Activated CD8-positive, alpha-beta memory T cell treated with anti-CD3 and anti-CD28 coated beads for 4 hours (primary cell): Measurements from ENCODE around the gene MPPED1.

Source experiments
- DNase-seq, 2 donors: peaks; one replicate each; pipeline ENCODE4 v3.0.0-alpha.2; 2020; ENCODE audit warnings: low read depth in 2 of 2

MPPED1 gene, protein sequence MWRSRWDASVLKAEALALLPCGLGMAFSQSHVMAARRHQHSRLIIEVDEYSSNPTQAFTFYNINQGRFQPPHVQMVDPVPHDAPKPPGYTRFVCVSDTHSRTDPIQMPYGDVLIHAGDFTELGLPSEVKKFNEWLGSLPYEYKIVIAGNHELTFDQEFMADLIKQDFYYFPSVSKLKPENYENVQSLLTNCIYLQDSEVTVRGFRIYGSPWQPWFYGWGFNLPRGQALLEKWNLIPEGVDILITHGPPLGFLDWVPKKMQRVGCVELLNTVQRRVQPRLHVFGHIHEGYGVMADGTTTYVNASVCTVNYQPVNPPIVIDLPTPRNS

GRCh38 chr22:43411869-43412807 is at the start of gene MPPED1:
TSS of gene MPPED1 (plus strand) at chr22:43412014. CDS start at chr22:43424986, 12,972 bp downstream.
- no peak for DNase-seq

- DNase-seq, result no peak
These were observed 48.3 kb upstream of the MPPED1 start for GRCh38 chr22:43363315-43364168.

DNA sequence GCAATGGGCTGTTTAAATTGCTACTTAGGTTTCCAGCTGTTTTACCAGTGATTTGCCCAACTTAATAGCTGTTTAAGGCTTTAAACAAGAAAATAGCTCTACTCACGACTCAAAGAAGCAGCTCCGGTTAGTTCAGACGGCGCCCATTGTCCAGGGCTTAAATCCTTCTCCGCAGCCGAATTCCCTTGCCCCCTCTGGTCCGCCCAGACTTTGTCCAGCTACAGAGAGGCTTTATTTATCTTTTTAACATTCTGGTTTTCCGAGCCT is 47.7 kb upstream of the MPPED1 start:
- DNase-seq, result no peak

- no peak for DNase-seq
These were observed 45.9 kb upstream of the MPPED1 start for GRCh38 chr22:43365715-43366440.

DNA sequence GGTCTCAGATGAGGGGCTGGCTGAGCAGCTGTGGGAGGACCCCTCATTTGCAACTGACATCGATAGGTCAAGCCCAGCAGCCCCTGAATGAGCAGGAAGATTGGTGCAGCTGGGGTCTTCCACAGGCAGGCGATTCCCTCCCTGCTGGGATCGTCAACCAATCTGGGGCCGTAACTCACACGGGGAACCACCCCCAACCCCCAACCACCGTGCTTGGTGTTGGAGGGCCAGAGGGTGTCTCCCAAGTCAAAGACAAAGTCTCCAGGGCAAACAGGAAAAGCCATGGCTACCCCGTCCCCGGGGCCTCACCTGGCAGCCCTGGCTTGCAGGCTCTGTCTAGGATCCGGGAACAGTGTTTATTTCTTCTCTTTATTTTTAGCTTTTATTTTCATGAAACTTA is 41.8 kb upstream of the MPPED1 start:
- no peak for DNase-seq

- DNase-seq, result no peak
These were observed 35.8 kb upstream of the MPPED1 start for GRCh38 chr22:43375951-43376455.

DNA sequence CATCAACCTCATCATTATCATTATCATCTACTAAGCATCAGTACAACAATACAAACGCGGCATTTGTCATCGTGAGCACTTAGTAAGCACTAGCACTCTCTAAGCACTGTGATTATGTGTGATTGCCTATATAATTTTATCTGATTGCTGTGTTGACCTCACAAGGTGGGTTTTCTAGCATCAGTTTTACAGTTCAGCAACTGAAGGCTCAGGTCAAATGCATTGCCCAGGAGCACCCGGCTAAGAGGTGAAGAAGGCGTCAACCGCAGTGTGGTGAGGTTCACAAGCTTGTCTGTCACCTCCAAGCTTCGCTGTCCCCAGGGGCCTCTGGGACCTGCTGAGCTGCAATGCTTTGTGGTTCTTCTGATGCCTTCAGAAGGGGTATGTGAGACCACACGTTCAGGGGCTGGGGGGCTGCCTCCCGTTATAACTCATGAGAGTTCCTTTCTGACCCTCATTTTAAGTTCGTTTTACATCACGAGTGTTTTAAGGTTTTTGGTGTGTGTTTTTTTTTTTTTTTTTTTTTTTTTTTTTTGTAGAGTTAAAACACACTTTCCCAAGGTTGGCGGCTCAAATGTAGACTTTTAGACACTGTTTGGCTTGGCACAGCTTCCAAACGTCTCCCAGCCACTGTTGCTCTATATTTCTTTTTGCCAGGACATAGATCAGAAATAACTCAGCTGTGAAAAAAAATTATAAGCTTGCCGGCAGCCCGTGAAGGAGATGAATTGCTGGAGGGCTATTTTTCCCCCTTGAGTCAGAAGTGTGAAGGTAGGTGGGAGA is 34.9 kb upstream of the MPPED1 start:
- peak; percentile 14 to 27 for DNase-seq

DNA sequence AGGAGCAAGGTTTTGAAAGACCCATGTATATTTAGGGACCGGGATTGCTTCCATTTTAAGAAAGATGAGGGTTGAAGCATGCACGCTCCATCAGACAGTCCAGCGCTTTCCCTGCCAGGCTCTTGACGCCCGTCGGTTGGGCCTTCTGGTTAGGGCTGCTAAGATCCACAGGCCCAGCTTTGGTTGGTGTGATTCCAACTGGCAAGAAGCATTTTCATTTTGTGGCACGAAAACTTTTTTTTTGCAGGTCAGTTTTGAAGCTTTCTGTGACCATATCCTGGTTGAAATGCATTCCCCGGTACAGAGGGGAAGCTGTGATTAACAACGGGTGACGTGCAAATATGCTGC is 34.3 kb upstream of the MPPED1 start:
- DNase-seq, result no peak

DNA sequence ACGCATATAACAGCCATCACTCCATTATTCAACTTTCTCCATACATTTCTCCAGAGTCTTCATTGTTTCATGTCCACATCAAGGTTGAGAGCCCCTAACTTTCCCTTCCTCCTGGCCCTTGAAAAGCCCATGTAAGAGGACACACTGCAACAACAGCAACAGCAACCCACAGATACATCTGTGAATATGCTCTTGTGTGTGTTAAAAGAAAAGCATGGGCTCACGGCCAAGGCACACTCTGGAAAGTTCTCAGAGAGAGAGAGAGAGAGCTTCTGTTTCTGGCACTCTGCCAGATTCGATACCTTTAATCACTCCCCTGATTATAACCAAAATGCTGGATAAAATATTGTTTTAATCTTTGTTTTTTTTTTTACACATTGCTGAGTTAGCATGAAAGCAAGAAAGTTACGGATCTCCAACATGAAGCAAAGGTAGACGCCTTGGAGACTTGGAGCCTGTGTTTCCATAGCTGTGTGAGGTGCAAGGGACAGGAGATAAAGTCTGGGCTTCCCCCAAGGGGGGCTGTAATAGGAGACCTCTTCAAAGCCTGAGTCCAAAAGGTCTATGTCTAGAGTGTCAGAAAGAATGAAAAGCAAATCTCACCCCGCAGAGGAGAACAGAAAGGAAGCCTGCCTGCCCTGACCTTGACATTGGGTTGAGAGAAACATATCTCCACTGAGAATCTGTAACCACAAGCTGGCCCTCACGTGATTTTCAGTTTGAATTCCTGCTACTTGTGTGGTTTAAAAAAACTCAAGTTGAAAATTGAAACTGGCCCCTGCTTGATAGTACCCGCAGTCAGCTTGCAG is 33.7 kb upstream of the MPPED1 start:
- DNase-seq, result no peak

GRCh38 chr22:43381693-43382092 is 30.1 kb upstream of the MPPED1 start:
- DNase-seq, result no peak

- DNase-seq, result no peak
These were observed 27.0 kb upstream of the MPPED1 start for GRCh38 chr22:43384863-43385262.

DNA sequence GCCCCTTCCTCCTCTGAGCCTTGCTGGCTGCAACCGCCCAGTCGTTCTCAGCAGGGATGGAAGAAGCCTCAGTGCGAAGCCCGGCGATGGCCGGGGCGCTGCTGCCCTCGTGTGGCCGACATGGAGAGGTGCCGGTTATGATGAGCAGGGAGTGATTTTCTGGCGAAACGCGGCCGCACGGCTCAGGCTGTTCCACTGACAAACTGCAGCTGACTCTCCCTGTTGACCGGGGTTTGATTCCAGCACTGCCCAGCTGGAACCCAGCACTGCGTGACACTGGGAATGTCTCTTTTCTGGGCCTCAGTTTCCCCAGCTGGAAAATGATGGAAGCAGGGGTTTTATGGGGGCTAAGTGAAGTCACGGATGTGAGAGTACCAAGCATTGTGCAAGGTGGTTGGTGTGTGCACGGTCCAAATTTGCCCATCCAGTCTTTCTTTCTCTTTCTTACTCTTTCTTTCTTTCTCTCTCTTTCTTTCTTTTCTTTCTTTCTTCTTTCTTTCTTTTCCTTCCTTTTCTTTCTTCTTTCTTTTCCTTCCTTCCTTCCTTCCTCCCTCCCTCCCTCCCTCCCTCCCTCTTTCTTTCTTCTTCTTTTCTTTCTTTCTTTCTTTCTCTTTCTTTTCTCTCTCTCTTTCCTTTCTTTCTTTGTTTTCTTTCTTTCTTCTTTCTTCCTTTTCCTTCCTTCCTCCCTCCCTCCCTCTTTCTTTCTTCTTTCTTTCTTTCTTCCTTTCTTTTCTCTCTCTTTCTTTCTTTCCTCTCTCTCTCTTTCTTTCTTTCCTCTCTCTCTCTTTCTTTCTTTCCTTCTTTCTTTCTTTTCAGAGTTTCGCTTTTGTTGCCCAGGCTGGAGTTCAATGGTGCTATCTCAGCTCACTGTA is 25.8 kb upstream of the MPPED1 start:
- peak; percentile 41 to 42 for DNase-seq

DNA sequence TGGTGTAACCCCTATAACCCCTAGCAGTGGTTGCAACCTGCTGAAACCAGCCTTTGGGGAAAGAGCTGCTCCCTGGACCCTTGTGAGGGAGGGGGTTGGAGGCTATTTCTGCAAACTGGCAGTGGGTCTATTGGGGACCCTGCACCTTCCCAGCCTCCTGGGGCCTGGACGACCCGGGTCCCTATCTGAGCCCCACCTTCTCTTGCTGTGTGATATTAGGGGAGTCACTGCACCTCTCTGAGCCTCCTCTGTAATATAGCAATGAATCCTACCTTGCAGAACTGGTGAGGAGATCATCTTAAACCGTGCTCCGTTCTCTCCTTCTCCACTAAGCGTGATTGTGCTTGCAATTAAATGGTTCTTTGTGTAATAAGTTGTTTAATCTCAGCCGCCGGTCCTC is 24.0 kb upstream of the MPPED1 start:
- no peak for DNase-seq

GRCh38 chr22:43388420-43388851 is 23.4 kb upstream of the MPPED1 start:
- DNase-seq, result peak; percentile 34 to 50

GRCh38 chr22:43389227-43389836 is 22.5 kb upstream of the MPPED1 start:
- no peak for DNase-seq

- DNase-seq, result no peak
These were observed 21.6 kb upstream of the MPPED1 start for GRCh38 chr22:43390166-43390565.

DNA sequence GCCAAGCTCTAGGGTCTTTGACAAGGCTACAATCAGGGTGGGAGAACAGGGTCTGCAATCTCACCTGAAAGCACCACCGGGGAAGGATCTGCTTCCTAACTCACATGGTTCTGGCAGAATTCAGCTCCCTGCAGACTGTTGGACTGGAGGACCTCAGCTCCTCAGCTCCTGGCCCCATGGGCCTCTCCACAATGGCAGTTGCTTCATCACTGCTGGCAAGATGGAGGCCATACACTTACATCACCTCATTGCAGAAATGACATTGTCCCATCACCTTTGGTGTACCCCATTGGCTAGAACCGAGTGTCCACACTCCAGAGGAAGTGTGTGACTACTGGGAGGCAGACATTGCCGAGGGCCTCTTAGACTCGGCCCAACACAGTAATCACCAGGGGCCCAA is 20.9 kb upstream of the MPPED1 start:
- DNase-seq, result no peak

- no peak for DNase-seq
These were observed 20.5 kb upstream of the MPPED1 start for GRCh38 chr22:43391306-43391705.
